H9 (cell line): ENCODE results near the gene GALNT12. TPM values are rescaled to one million over a fixed set of nuclear protein-coding genes. Genes with fewer than 3 reads are reported as not detected.

ENCODE experiments used
- DNase-seq: peaks from one replicate; pipeline ENCODE4 v3.0.0-alpha.2; 2017
- H2AFZ ChIP-seq: one replicate; pipeline ENCODE4 v1.6.1; 2013; ENCODE audit warnings: mild to moderate bottlenecking, low read length, control low read depth, moderate library complexity
- H2AK5ac ChIP-seq: 2 replicates; pipeline ENCODE4 v1.6.1; 2013; ENCODE audit warnings: low read length, control low read depth, mixed read lengths; ENCODE audit not compliant: insufficient read length
- H2BK120ac ChIP-seq: one replicate; pipeline ENCODE4 v1.6.1; 2013; ENCODE audit warnings: low read depth, mild to moderate bottlenecking, low read length, control low read depth, inconsistent platforms; ENCODE audit not compliant: poor library complexity, severe bottlenecking
- H2BK12ac ChIP-seq: 2 replicates; pipeline ENCODE4 v1.6.1; 2013; ENCODE audit warnings: low read length, control low read depth, mixed read lengths, low read depth; ENCODE audit not compliant: insufficient read length
- H2BK15ac ChIP-seq: 2 replicates; pipeline ENCODE4 v1.6.1; 2013; ENCODE audit warnings: low read depth, low read length, control low read depth
- H2BK20ac ChIP-seq: one replicate; pipeline ENCODE4 v1.6.1; 2013; ENCODE audit warnings: low read depth, mild to moderate bottlenecking, low read length, control low read depth, inconsistent platforms; ENCODE audit not compliant: poor library complexity, severe bottlenecking
- H2BK5ac ChIP-seq: 2 replicates; pipeline ENCODE4 v1.6.1; 2013; ENCODE audit warnings: low read length, control low read depth, mixed read lengths; ENCODE audit not compliant: insufficient read length
- H3K14ac ChIP-seq: 2 replicates; pipeline ENCODE4 v1.6.1; 2013; ENCODE audit warnings: low read length, control low read depth; ENCODE audit not compliant: insufficient read depth
- H3K18ac ChIP-seq: 2 replicates; pipeline ENCODE4 v1.6.1; 2013; ENCODE audit warnings: low read depth, mild to moderate bottlenecking, mixed read lengths, low read length, control low read depth; ENCODE audit not compliant: insufficient read length
- H3K23ac ChIP-seq: 2 replicates; pipeline ENCODE4 v1.6.1; 2013; ENCODE audit warnings: low read length, control low read depth, mixed read lengths, low read depth; ENCODE audit not compliant: insufficient read length
- H3K23me2 ChIP-seq: 2 replicates; pipeline ENCODE4 v1.6.1; 2013; ENCODE audit warnings: low read depth, mild to moderate bottlenecking, mixed read lengths, low read length, control low read depth; ENCODE audit not compliant: insufficient read length, poor library complexity, severe bottlenecking
- H3K27ac ChIP-seq: 2 replicates; pipeline ENCODE4 v1.5.1; 2013; ENCODE audit warnings: low read length, control low read depth, mixed read lengths, low read depth; ENCODE audit not compliant: insufficient read length
- H3K27me3 ChIP-seq: 2 replicates; pipeline ENCODE4 v1.6.1; 2013; ENCODE audit warnings: low read length, control low read depth, inconsistent platforms; ENCODE audit not compliant: insufficient read depth
- H3K4ac ChIP-seq: 2 replicates; pipeline ENCODE4 v1.6.1; 2013; ENCODE audit warnings: low read depth, mild to moderate bottlenecking, control low read depth, inconsistent platforms, low read length, moderate library complexity
- H3K4me1 ChIP-seq: 2 replicates; pipeline ENCODE4 v1.6.1; 2013; ENCODE audit warnings: low read length, control low read depth, inconsistent platforms; ENCODE audit not compliant: insufficient read depth
- H3K4me2 ChIP-seq: 2 replicates; pipeline ENCODE4 v1.6.1; 2013; ENCODE audit warnings: low read length, control low read depth, mixed read lengths; ENCODE audit not compliant: insufficient read length, insufficient read depth
- H3K56ac ChIP-seq: 2 replicates; pipeline ENCODE4 v1.6.1; 2013; ENCODE audit warnings: low read depth, mild to moderate bottlenecking, mixed read lengths, low read length, control low read depth; ENCODE audit not compliant: insufficient read length
- H3K79me1 ChIP-seq: 2 replicates; pipeline ENCODE4 v1.6.1; 2013; ENCODE audit warnings: low read depth, mild to moderate bottlenecking, moderate library complexity, low read length, control low read depth, inconsistent platforms; ENCODE audit not compliant: insufficient read depth, poor library complexity, severe bottlenecking
- H3K79me2 ChIP-seq: 2 replicates; pipeline ENCODE4 v1.6.1; 2013; ENCODE audit warnings: low read length, control low read depth, inconsistent platforms; ENCODE audit not compliant: insufficient read depth
- H3K9ac ChIP-seq: 2 replicates; pipeline ENCODE4 v1.6.1; 2013; ENCODE audit warnings: low read length, control low read depth, mixed read lengths; ENCODE audit not compliant: insufficient read length; ENCODE audit errors: extremely low read depth
- H3K9me3 ChIP-seq: one replicate; pipeline ENCODE4 v1.6.1; 2013; ENCODE audit warnings: low read depth, low read length, inconsistent platforms; ENCODE audit not compliant: control insufficient read depth
- H3T11ph ChIP-seq: one replicate; pipeline ENCODE4 v1.6.1; 2013; ENCODE audit warnings: mild to moderate bottlenecking, low read length, control low read depth, inconsistent platforms
- H4K20me1 ChIP-seq: one replicate; pipeline ENCODE4 v1.6.1; 2013; ENCODE audit not compliant: control insufficient read depth, insufficient read length, insufficient read depth
- H4K5ac ChIP-seq: 2 replicates; pipeline ENCODE4 v1.6.1; 2013; ENCODE audit warnings: low read depth, mild to moderate bottlenecking, mixed read lengths, low read length, control low read depth; ENCODE audit not compliant: insufficient read length
- H4K8ac ChIP-seq: replicated peaks from 2 replicates; pipeline ENCODE4 v1.6.1; 2013; ENCODE audit warnings: low read length, control low read depth, mixed read lengths, low read depth; ENCODE audit not compliant: insufficient read length
- H4K91ac ChIP-seq: 2 replicates; pipeline ENCODE4 v1.6.1; 2013; ENCODE audit warnings: low read depth, mild to moderate bottlenecking, moderate library complexity, mixed read lengths, low read length, control low read depth; ENCODE audit not compliant: insufficient read length
- H3K27ac Mint-ChIP-seq, 3 experiments: 2 replicates in 2 of 3; 3 replicates in 1 of 3; pipeline ENCODE4 v1.8.0; 2020 to 2021; ENCODE audit warnings: mixed read lengths in 3 of 3, mild to moderate bottlenecking in 1 of 3, moderate library complexity in 1 of 3
- H3K27me3 Mint-ChIP-seq: 2 replicates; pipeline ENCODE4 v1.8.0; 2021; ENCODE audit warnings: low read depth, mild to moderate bottlenecking, moderate library complexity, mixed read lengths
- H3K36me3 Mint-ChIP-seq, 3 experiments: 2 replicates in 2 of 3; 3 replicates in 1 of 3; pipeline ENCODE4 v1.8.0; 2020 to 2021; ENCODE audit warnings: low read depth in 3 of 3, mixed read lengths in 3 of 3; ENCODE audit not compliant: insufficient read depth in 1 of 3
- H3K4me1 Mint-ChIP-seq, 2 experiments: 2 replicates each; pipeline ENCODE4 v1.8.0; 2020; ENCODE audit warnings: mixed read lengths in 2 of 2
- H3K4me3 Mint-ChIP-seq, 2 experiments: 2 replicates in 1 of 2; 3 replicates in 1 of 2; pipeline ENCODE4 v1.8.0; 2020 to 2021; ENCODE audit warnings: mild to moderate bottlenecking in 2 of 2, mixed read lengths in 2 of 2, moderate library complexity in 1 of 2
- H3K9me3 Mint-ChIP-seq, 2 experiments: 2 replicates in 1 of 2; 3 replicates in 1 of 2; pipeline ENCODE4 v1.8.0; 2020; ENCODE audit warnings: mild to moderate bottlenecking in 2 of 2, mixed read lengths in 2 of 2, moderate library complexity in 1 of 2
- WGBS: extraction: QIAGEN DNeasy Blood & Tissue Kit; methylation state at CpG from one replicate; pipeline ENCODE4 v1.1.7; 2013; ENCODE audit warnings: missing lambda C conversion rate, low lambda C conversion rate, mixed read lengths; ENCODE audit not compliant: insufficient read length; ENCODE audit errors: extremely low coverage; 5-methylcytosine and 5-hydroxymethylcytosine counted together
- total RNA-seq: library from RNA; stranded (reverse); gene quantifications from 2 replicates; pipeline ENCODE4 v1.2.1, GENCODE V29; 2021
- TF ChIP-seq, protein P1 (sequence below): fragments of 200-600 bp; sonication (generic); conservative IDR thresholded peaks from 3 replicates; pipeline ENCODE4 v1.8.0; 2021; ENCODE audit warnings: antibody characterized with exemption, mild to moderate bottlenecking

The GALNT12 gene
- total RNA-seq, 1 experiment from 2014 or later = 18.0 TPM

DNA sequence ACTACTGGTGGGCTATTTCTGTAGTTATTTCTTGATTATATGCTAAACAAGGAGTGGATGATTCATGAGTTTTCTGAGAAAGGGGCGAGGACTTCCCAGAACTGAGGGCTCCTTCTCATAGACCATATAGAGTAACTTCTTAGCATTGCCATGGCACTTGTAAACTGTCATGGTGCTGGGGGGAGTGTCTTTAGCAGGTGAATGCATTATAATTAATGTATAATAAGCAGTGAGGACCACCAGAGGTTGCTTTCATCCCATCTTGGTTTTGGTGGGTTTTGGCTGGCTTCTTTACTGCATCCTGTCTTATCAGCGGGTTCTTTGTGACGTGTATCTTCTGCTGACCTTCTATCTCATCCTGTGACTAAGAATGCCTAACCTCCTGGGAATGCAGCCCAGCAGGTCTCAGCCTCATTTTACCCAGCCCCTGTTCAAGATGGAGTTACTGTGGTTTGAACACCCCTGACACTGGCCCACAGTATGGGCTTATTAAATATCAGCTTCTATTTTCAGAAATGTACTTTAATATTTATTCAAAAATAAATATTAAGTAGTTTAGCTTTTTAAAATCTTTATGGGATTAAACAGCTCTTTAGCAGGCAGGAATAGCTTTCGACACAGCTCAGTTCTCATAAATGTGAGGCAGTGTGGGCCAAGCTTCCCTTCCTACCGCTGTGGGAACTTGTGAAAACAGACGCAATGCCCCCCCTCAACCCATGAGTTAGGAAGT is 44.4 kb downstream of the GALNT12 start:
- no peak overlapping the region for H3K4ac ChIP-seq
- H3K14ac ChIP-seq = no peak overlapping the region
- H3K79me2 ChIP-seq = no peaks in the 10 kb centered on the region
- no peak overlapping the region for H3K4me2 ChIP-seq
- no peak overlapping the region for H4K5ac ChIP-seq
- WGBS = no CpG with 5 or more reads among the region's 6 CpGs
- H2AK5ac ChIP-seq = no peak overlapping the region
- H2BK20ac ChIP-seq = no peak overlapping the region
- H3K79me1 ChIP-seq = no peaks in the 10 kb centered on the region
- H3K27me3 ChIP-seq = no peaks in the 10 kb centered on the region
- Mint-ChIP-seq H3K4me3 (no peak overlapping the region), H3K27me3 (peaks cover 4% of the 10 kb centered on the region; the same call in 1 of the 2 replicates), H3K4me1 (peaks cover 14 to 23% of the 10 kb centered on the region in 2 experiments), H3K9me3 (no peaks in the 10 kb centered on the region), H3K27ac (no peak overlapping the region), H3K36me3 (peaks cover 0 to 4% (median 4%) of the 10 kb centered on the region in 3 experiments; a peak in 1 of 7 replicates)
- H3K27ac ChIP-seq = no peak overlapping the region
- no peak overlapping the region for H3K23ac ChIP-seq
- no peak overlapping the region for H3K18ac ChIP-seq
- no peak overlapping the region for H3K9ac ChIP-seq
- no peak overlapping the region for H3T11ph ChIP-seq
- H3K9me3 ChIP-seq = no peaks in the 10 kb centered on the region
- no peak overlapping the region for H2BK15ac ChIP-seq
- H2BK12ac ChIP-seq = no peak overlapping the region
- H2AFZ ChIP-seq = no peak overlapping the region
- H3K56ac ChIP-seq = no peak overlapping the region
- H2BK120ac ChIP-seq = no peak overlapping the region
- no peak overlapping the region for H2BK5ac ChIP-seq
- TF ChIP-seq, protein P1, sequence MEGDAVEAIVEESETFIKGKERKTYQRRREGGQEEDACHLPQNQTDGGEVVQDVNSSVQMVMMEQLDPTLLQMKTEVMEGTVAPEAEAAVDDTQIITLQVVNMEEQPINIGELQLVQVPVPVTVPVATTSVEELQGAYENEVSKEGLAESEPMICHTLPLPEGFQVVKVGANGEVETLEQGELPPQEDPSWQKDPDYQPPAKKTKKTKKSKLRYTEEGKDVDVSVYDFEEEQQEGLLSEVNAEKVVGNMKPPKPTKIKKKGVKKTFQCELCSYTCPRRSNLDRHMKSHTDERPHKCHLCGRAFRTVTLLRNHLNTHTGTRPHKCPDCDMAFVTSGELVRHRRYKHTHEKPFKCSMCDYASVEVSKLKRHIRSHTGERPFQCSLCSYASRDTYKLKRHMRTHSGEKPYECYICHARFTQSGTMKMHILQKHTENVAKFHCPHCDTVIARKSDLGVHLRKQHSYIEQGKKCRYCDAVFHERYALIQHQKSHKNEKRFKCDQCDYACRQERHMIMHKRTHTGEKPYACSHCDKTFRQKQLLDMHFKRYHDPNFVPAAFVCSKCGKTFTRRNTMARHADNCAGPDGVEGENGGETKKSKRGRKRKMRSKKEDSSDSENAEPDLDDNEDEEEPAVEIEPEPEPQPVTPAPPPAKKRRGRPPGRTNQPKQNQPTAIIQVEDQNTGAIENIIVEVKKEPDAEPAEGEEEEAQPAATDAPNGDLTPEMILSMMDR = no peak
- no peaks in the 10 kb centered on the region for H4K20me1 ChIP-seq
- no peak overlapping the region for H4K91ac ChIP-seq
- H3K23me2 ChIP-seq = no peaks in the 10 kb centered on the region
- DNase-seq = no peak
- no peak overlapping the region for H4K8ac ChIP-seq
- H3K4me1 ChIP-seq = no peaks in the 10 kb centered on the region; the same call in 1 of the 2 replicates
